Liver (tissue), 3 donors: Measurements from ENCODE around the gene NAA80.
A peak's percentile ranks its signal among the peaks of the same experiment; 100 is the strongest.

Experiments used
- CTCF ChIP-seq: fragments of 150-350 bp; IDR thresholded peaks from 2 replicates; pipeline ENCODE4 v1.5.1; 2017; ENCODE audit warnings: improper control_type of control experiment, low read depth, low read length; ENCODE audit not compliant: missing input control
- FOXA1 ChIP-seq: IDR thresholded peaks from 2 replicates; pipeline ENCODE4 v1.6.1; 2016; ENCODE audit warnings: antibody characterized with exemption
- GABPA ChIP-seq, 2 donors: IDR thresholded peaks in 1 of 2; conservative IDR thresholded peaks in 1 of 2; 2 replicates each; pipeline ENCODE4 v1.6.1; 2016; ENCODE audit warnings: antibody characterized with exemption in 2 of 2, mild to moderate bottlenecking in 1 of 2, moderate library complexity in 1 of 2
- JUND ChIP-seq, 2 donors: IDR thresholded peaks; 2 replicates each; pipeline ENCODE4 v1.6.1; 2016; ENCODE audit warnings: antibody characterized with exemption in 2 of 2
- TAF1 ChIP-seq: conservative IDR thresholded peaks from 2 replicates; pipeline ENCODE4 v1.6.1; 2016; ENCODE audit warnings: antibody characterized with exemption, mild to moderate bottlenecking
- TF ChIP-seq, protein P1 (sequence below): IDR thresholded peaks from 2 replicates; pipeline ENCODE4 v1.6.1; 2016; ENCODE audit warnings: antibody characterized with exemption, mild to moderate bottlenecking
- donor health status: healthy.
- donor health status: healthy.

DNA sequence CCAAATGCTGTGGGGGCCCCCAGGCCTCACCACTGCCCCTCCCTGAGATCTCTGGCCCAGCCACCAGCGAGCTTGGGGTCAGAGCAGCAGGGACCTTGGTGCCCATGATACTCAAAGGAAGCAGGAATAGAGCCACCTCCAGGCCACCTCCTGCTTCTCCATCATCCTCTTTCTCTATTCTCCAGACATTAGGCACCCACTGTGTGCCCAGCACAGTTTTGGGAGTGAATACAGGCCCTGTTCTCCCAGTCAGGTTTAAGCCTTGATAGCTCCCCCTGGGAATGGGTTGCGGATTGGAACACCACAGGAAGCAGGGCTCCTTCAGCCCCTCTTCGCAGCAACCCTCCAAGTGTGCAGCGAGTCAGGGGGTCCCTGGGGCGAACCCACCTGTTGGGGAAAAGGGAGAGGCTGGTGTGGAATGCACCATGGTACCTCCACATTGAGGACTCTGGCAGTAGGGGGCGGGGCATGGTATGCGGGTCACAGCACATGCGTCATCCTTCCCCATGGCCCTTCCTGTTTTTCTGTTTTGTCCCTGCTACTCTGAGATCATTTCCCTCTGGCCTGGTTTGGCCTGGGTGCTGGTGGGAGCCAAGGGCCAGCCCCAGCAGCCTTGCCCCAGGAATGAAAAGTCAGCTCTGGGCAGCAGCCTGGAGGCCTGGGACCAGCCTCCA is 44.5 kb downstream of the NAA80 start:
- TF ChIP-seq CTCF = no peak
- no peak for TF ChIP-seq TAF1
- peak in 1 of 2 donors; percentile 32 for TF ChIP-seq JUND (IDR thresholded peaks at IDR 0.05)
- TF ChIP-seq, protein P1, sequence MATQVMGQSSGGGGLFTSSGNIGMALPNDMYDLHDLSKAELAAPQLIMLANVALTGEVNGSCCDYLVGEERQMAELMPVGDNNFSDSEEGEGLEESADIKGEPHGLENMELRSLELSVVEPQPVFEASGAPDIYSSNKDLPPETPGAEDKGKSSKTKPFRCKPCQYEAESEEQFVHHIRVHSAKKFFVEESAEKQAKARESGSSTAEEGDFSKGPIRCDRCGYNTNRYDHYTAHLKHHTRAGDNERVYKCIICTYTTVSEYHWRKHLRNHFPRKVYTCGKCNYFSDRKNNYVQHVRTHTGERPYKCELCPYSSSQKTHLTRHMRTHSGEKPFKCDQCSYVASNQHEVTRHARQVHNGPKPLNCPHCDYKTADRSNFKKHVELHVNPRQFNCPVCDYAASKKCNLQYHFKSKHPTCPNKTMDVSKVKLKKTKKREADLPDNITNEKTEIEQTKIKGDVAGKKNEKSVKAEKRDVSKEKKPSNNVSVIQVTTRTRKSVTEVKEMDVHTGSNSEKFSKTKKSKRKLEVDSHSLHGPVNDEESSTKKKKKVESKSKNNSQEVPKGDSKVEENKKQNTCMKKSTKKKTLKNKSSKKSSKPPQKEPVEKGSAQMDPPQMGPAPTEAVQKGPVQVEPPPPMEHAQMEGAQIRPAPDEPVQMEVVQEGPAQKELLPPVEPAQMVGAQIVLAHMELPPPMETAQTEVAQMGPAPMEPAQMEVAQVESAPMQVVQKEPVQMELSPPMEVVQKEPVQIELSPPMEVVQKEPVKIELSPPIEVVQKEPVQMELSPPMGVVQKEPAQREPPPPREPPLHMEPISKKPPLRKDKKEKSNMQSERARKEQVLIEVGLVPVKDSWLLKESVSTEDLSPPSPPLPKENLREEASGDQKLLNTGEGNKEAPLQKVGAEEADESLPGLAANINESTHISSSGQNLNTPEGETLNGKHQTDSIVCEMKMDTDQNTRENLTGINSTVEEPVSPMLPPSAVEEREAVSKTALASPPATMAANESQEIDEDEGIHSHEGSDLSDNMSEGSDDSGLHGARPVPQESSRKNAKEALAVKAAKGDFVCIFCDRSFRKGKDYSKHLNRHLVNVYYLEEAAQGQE = no peak
- no peak for TF ChIP-seq FOXA1
- peak in 1 of 2 donors; percentile 77 for TF ChIP-seq GABPA (IDR thresholded peaks at IDR 0.05 in 1 of 2, conservative IDR thresholded peaks at IDR 0.05 in 1 of 2)
